Keratinocyte (primary cell): ENCODE data around the gene ACVR1. TPM values are rescaled to one million over a fixed set of nuclear protein-coding genes. Genes with fewer than 3 reads are reported as not detected.

Source experiments
- DNase-seq: peaks from one replicate; pipeline ENCODE4 v3.0.0-alpha.2; 2011; ENCODE audit warnings: low read depth, missing footprints, low spot score
- FAIRE-seq: peaks from 2 replicates; lab custom pipeline; 2011; peaks lifted over from hg19 to GRCh38; lab: Jason Lieb, UNC
- H2AFZ ChIP-seq: 2 replicates; pipeline ENCODE4 v1.6.0; 2012; ENCODE audit warnings: low read length, control low read depth, inconsistent platforms; ENCODE audit not compliant: control insufficient read depth
- H3K27ac ChIP-seq: 2 replicates; pipeline ENCODE4 v1.5.1; 2011; ENCODE audit warnings: low read length; ENCODE audit not compliant: control insufficient read depth, insufficient read depth
- H3K27me3 ChIP-seq: 3 replicates; pipeline ENCODE4 v1.6.0; 2011; ENCODE audit warnings: low read length; ENCODE audit not compliant: control insufficient read depth, insufficient read depth; ENCODE audit errors: extremely low read depth
- H3K36me3 ChIP-seq, 2 experiments: 2 replicates in 1 of 2; 3 replicates in 1 of 2; pipeline ENCODE4 v1.5.1; 2011; ENCODE audit warnings: low read length in 2 of 2, mild to moderate bottlenecking in 1 of 2; ENCODE audit not compliant: control insufficient read depth in 2 of 2, insufficient read depth in 2 of 2; ENCODE audit errors: extremely low read depth in 1 of 2
- H3K4me1 ChIP-seq: 3 replicates; pipeline ENCODE4 v1.5.1; 2011; ENCODE audit warnings: low read length; ENCODE audit not compliant: control insufficient read depth, insufficient read depth; ENCODE audit errors: extremely low read depth
- H3K4me2 ChIP-seq: 3 replicates; pipeline ENCODE4 v1.6.0; 2011; ENCODE audit warnings: low read depth, low read length; ENCODE audit not compliant: control insufficient read depth, insufficient read depth; ENCODE audit errors: extremely low read depth
- H3K4me3 ChIP-seq, 3 experiments: fragments of 200-600 bp in 1 of 3; sonication (generic) in 1 of 3; 2 replicates in 2 of 3; 3 replicates in 1 of 3; pipeline ENCODE4 v1.5.1; 2011 to 2016; ENCODE audit warnings: low read length in 3 of 3, mild to moderate bottlenecking in 3 of 3, control low read depth in 2 of 3, inconsistent platforms in 1 of 3, low read depth in 1 of 3, mixed read lengths in 1 of 3, mixed run types in 1 of 3, moderate library complexity in 1 of 3; ENCODE audit not compliant: control insufficient read depth in 2 of 3, insufficient read depth in 2 of 3; ENCODE audit errors: extremely low read depth in 1 of 3
- H3K79me2 ChIP-seq: 2 replicates; pipeline ENCODE4 v1.6.0; 2012; ENCODE audit warnings: low read length; ENCODE audit not compliant: control insufficient read depth, insufficient read depth
- H3K9ac ChIP-seq: 3 replicates; pipeline ENCODE4 v1.6.0; 2011; ENCODE audit warnings: low read length; ENCODE audit not compliant: control insufficient read depth, insufficient read depth; ENCODE audit errors: extremely low read depth
- H3K9me1 ChIP-seq: 3 replicates; pipeline ENCODE4 v1.6.0; 2011; ENCODE audit warnings: low read length; ENCODE audit not compliant: control insufficient read depth, insufficient read depth; ENCODE audit errors: extremely low read depth
- H3K9me3 ChIP-seq: 2 replicates; pipeline ENCODE4 v1.5.1; 2012; ENCODE audit warnings: low read depth, low read length; ENCODE audit not compliant: control insufficient read depth
- H4K20me1 ChIP-seq: 3 replicates; pipeline ENCODE4 v1.6.0; 2011; ENCODE audit warnings: low read length; ENCODE audit not compliant: control insufficient read depth, insufficient read depth; ENCODE audit errors: extremely low read depth
- CTCF ChIP-seq, 3 experiments: IDR thresholded peaks in 1 of 3; conservative IDR thresholded peaks in 1 of 3; optimal IDR thresholded peaks in 1 of 3; 2 replicates in 2 of 3; 3 replicates in 1 of 3; pipeline versions ENCODE3 to v1.5.1; 2011; ENCODE audit warnings: low read length in 3 of 3, mild to moderate bottlenecking in 3 of 3, moderate library complexity in 2 of 3, control low read depth in 1 of 3, inconsistent platforms in 1 of 3; ENCODE audit not compliant: insufficient read depth in 2 of 3; ENCODE audit errors: extremely low read depth in 1 of 3
- EZH2 ChIP-seq: IDR thresholded peaks from one replicate; pipeline ENCODE4 v1.6.1; 2012; ENCODE audit warnings: inconsistent platforms, mild to moderate bottlenecking, low read length, moderate library complexity
- dilution Hi-C: fragments of 300-500 bp; cut with MboI; formaldehyde crosslinking; loops from one replicate; pipeline ENCODE4 v1.7.0; 2020; ENCODE audit warnings: low sequenced_read_pairs; ENCODE audit not compliant: extremely low pct_ligation_motif_present
- polyA plus RNA-seq, 5 experiments: library from polyadenylated mRNA; depleted of rRNA in 3 of 5; stranded (reverse) in 3 of 5; stranded (forward) in 1 of 5; unstranded in 1 of 5; fragments of >200 nt; gene quantifications; 1 replicate in 1 of 5; 2 replicates in 3 of 5; 3 replicates in 1 of 5; pipeline versions ENCODE4 v1.2.1 to v1.2.3, GENCODE V29; 2011 to 2012; ENCODE audit warnings: missing spikeins in 2 of 5, low read depth in 1 of 5, low replicate concordance in 1 of 5

Gene ACVR1
- polyA plus RNA-seq, 1 donor (not counting 4 experiments of a cell fraction or from before 2014, with no cell fraction given) = 30.8 TPM

- H3K4me3 ChIP-seq = no peak overlapping the region
- H4K20me1 ChIP-seq = no peaks in the 10 kb centered on the region
- H3K79me2 ChIP-seq = no peaks in the 10 kb centered on the region
- H3K36me3 ChIP-seq = peaks cover 1 to 3% of the 10 kb centered on the region in 2 experiments
- dilution Hi-C loops = no loop called here
- H3K9me3 ChIP-seq = no peaks in the 10 kb centered on the region
- TF ChIP-seq EZH2 (no peak), CTCF (optimal IDR thresholded peaks at IDR 0.05 in 1 of 3, IDR thresholded peaks at IDR 0.05 in 1 of 3, conservative IDR thresholded peaks at IDR 0.05 in 1 of 3; ENCODE audit: extremely low read depth in 1 of 3, insufficient read depth in 2 of 3, low read length in 3 of 3) (no peak)
- H3K9me1 ChIP-seq = no peaks in the 10 kb centered on the region
- H3K4me1 ChIP-seq = no peaks in the 10 kb centered on the region
- FAIRE-seq (no peak), DNase-seq (no peak)
- H3K9ac ChIP-seq = no peak overlapping the region
- H2AFZ ChIP-seq = no peak overlapping the region
- H3K27ac ChIP-seq = no peak overlapping the region
- H3K4me2 ChIP-seq = no peak overlapping the region
- H3K27me3 ChIP-seq = no peaks in the 10 kb centered on the region
These were observed 148.4 kb downstream of the ACVR1 start for GRCh38 chr2:157727693-157728092.

- H3K9me1 ChIP-seq = no peaks in the 10 kb centered on the region
- no peaks in the 10 kb centered on the region for H4K20me1 ChIP-seq
- no peak for TF ChIP-seq CTCF (optimal IDR thresholded peaks at IDR 0.05 in 1 of 3, IDR thresholded peaks at IDR 0.05 in 1 of 3, conservative IDR thresholded peaks at IDR 0.05 in 1 of 3; ENCODE audit: extremely low read depth in 1 of 3, insufficient read depth in 2 of 3, low read length in 3 of 3)
- no peak for TF ChIP-seq EZH2
- H3K27me3 ChIP-seq = no peaks in the 10 kb centered on the region
- H3K9ac ChIP-seq = no peak overlapping the region
- no peak overlapping the region for H3K4me3 ChIP-seq
- no peak overlapping the region for H2AFZ ChIP-seq
- H3K9me3 ChIP-seq = no peaks in the 10 kb centered on the region
- dilution Hi-C loops = no loop called here
- H3K27ac ChIP-seq = no peak overlapping the region
- no peak for FAIRE-seq
- peaks cover 1 to 3% of the 10 kb centered on the region in 2 experiments for H3K36me3 ChIP-seq
- no peaks in the 10 kb centered on the region for H3K4me1 ChIP-seq
- no peaks in the 10 kb centered on the region for H3K79me2 ChIP-seq
- DNase-seq = no peak
- H3K4me2 ChIP-seq = no peak overlapping the region
These were observed 149.2 kb downstream of the ACVR1 start for GRCh38 chr2:157726946-157727345.
